Ectodermal cell (in vitro differentiated cells): ENCODE results near the gene FABP2.

Experiments
- H3K27ac ChIP-seq: 2 replicates; pipeline ENCODE4 v1.7.0; 2013; ENCODE audit warnings: mild to moderate bottlenecking, low read depth, low read length; ENCODE audit not compliant: insufficient read depth, poor library complexity, severe bottlenecking
- H3K27me3 ChIP-seq: 2 replicates; pipeline ENCODE4 v1.7.0; 2013; ENCODE audit warnings: mild to moderate bottlenecking, low read length; ENCODE audit not compliant: insufficient read depth, control insufficient read depth, poor library complexity, severe bottlenecking
- H3K36me3 ChIP-seq: one replicate; pipeline ENCODE4 v1.7.0; 2013; ENCODE audit warnings: low read length; ENCODE audit not compliant: control insufficient read depth, insufficient read depth
- H3K4me1 ChIP-seq: one replicate; pipeline ENCODE4 v1.7.0; 2013; ENCODE audit warnings: low read length; ENCODE audit not compliant: control insufficient read depth, insufficient read depth
- H3K4me3 ChIP-seq: 2 replicates; pipeline ENCODE4 v1.7.0; 2013; ENCODE audit warnings: low read depth, low read length, control low read depth; ENCODE audit not compliant: insufficient read depth
- H3K9me3 ChIP-seq: 2 replicates; pipeline ENCODE4 v1.7.0; 2013; ENCODE audit warnings: mild to moderate bottlenecking, low read length, moderate library complexity; ENCODE audit not compliant: control insufficient read depth
- WGBS, 2 experiments: methylation state at CpG; one replicate each; pipeline ENCODE4 v1.1.7; 2013; ENCODE audit warnings: missing lambda C conversion rate in 2 of 2; 5-methylcytosine and 5-hydroxymethylcytosine counted together

Gene FABP2

DNA sequence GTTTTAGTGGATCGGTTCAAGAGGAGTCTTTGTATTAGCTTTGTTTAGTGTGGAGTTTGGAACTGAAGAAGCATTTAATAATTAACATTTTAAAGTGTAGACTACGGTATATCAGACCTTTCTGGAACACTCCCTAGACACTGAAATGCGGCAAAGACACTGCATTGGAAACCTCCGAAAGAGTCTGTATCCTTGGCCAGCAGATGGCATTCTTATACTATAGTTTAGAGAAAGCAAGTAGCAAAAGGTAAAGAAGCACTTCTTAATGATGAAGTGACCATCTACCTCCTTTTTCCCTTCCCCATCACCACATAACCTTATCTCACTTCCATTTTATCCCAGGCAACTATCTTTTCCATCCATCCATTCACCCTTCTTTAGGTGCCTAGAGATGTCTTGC, 7.6 kb downstream of the FABP2 start:
- Histone ChIP-seq H3K9me3 (no peaks in the 10 kb centered on the region), H3K27me3 (no peaks in the 10 kb centered on the region), H3K4me3 (no peak overlapping the region), H3K27ac (no peak overlapping the region), H3K36me3 (no peaks in the 10 kb centered on the region), H3K4me1 (no peaks in the 10 kb centered on the region)
- WGBS, 2 experiments, result 35 to 42% methylated on average over 3 to 4 of the region's 4 CpGs

GRCh38 chr4:119313237-119313636, 8.7 kb downstream of the FABP2 start:
- no peaks in the 10 kb centered on the region for H3K4me1 ChIP-seq
- H3K27me3 ChIP-seq, result no peaks in the 10 kb centered on the region
- H3K4me3 ChIP-seq, result no peak overlapping the region
- no peaks in the 10 kb centered on the region for H3K9me3 ChIP-seq
- H3K27ac ChIP-seq, result no peak overlapping the region
- H3K36me3 ChIP-seq, result no peaks in the 10 kb centered on the region

- 100% methylated on average over 1 of the region's 1 CpG; no CpG with 5 or more reads in 1 of the 2 experiments for whole genome bisulfite sequencing, 2 experiments
- no peak overlapping the region for H3K27ac ChIP-seq
These were observed 11.1 kb downstream of the FABP2 start for GRCh38 chr4:119310826-119311225.

DNA sequence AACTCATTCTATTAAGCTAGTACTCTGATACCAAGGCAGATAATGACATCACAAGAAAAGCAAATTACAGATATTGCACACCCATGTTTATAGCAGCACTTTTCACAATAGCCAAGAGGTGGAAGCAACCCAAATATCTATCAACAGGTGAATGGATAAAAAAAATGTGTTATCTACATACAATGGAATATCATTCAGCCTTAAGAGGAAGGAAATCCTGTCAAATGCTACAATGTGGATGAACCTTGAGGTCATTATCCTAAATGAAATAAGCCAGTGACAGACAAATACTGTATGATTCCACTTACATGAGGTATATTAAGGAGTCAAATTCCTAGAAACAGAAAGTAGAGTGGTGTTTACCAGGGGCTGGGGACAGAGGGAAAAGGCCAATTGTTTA, 14.3 kb downstream of the FABP2 start:
- Histone ChIP-seq H3K9me3 (no peaks in the 10 kb centered on the region), H3K4me3 (no peak overlapping the region), H3K27me3 (no peaks in the 10 kb centered on the region), H3K36me3 (no peaks in the 10 kb centered on the region), H3K4me1 (no peaks in the 10 kb centered on the region), H3K27ac (no peak overlapping the region)

More at GRCh38 chr4:119310826-119311225, 11.1 kb downstream of the FABP2 start:
- Histone ChIP-seq H3K27me3 (no peaks in the 10 kb centered on the region), H3K9me3 (no peaks in the 10 kb centered on the region), H3K4me1 (no peaks in the 10 kb centered on the region), H3K4me3 (no peak overlapping the region), H3K36me3 (no peaks in the 10 kb centered on the region)

DNA sequence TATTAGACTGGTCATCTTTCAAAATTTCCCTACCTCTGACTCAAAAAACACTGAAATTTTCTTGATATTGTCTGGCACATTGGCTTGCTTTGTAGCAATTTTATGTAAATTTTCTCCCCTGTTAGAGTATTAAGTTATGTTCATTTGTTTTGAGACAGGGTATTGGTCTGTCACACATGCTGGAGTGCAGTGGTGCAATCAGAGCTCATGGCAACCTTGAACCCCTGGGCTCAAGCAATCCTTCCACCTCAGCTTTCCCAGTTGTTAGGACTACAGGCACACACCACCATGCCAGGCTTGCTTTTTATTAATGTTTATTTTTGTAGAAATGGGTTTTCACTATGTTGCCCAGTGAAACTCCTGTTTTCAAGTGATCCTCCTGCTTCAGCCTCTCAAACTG, 17.5 kb downstream of the FABP2 start:
- no peaks in the 10 kb centered on the region for H3K36me3 ChIP-seq
- H3K4me1 ChIP-seq, result no peaks in the 10 kb centered on the region
- H3K4me3 ChIP-seq, result no peak overlapping the region
- H3K27ac ChIP-seq, result no peak overlapping the region
- H3K9me3 ChIP-seq, result no peaks in the 10 kb centered on the region
- no peaks in the 10 kb centered on the region for H3K27me3 ChIP-seq

DNA sequence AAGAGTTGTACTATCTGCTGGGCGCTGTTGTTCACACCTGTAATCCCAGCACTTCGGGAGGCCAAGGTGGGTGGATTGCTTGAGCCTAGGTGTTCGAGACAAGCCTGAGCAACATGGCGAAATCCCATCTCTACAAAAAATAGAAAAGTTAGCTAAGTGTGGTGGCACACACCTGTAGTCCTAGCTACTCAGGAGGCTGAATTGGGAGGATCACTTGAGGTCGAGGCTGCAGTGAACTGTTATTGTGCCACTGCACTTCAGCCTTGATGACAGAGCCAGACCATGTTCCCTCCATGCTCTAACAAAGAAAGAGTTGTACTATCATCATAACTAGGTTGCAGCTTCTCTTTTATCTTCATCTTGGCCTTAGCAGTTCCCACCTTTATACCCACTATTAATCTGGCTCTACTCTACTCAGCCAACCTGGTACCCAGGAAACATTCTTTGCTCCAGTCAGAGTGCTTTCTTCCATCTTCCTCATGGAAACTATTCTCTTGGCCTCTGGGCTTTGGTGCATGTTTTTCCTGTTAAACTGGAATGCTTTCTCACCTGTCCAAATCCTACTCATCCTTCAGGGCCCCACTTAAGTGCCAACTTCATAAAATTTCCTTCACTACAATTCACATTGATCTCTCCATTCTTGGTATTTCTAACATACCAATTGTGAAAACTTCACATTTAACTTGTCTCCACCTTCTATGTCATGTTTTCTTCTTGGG, 18.2 kb downstream of the FABP2 start:
- H3K36me3 ChIP-seq, result no peaks in the 10 kb centered on the region
- WGBS, 2 experiments, result 87 to 91% methylated on average over 5 of the region's 5 CpGs
- no peaks in the 10 kb centered on the region for H3K9me3 ChIP-seq
- no peak overlapping the region for H3K27ac ChIP-seq
- H3K4me3 ChIP-seq, result no peak overlapping the region
- no peaks in the 10 kb centered on the region for H3K27me3 ChIP-seq
- peaks cover 4% of the 10 kb centered on the region for H3K4me1 ChIP-seq

DNA sequence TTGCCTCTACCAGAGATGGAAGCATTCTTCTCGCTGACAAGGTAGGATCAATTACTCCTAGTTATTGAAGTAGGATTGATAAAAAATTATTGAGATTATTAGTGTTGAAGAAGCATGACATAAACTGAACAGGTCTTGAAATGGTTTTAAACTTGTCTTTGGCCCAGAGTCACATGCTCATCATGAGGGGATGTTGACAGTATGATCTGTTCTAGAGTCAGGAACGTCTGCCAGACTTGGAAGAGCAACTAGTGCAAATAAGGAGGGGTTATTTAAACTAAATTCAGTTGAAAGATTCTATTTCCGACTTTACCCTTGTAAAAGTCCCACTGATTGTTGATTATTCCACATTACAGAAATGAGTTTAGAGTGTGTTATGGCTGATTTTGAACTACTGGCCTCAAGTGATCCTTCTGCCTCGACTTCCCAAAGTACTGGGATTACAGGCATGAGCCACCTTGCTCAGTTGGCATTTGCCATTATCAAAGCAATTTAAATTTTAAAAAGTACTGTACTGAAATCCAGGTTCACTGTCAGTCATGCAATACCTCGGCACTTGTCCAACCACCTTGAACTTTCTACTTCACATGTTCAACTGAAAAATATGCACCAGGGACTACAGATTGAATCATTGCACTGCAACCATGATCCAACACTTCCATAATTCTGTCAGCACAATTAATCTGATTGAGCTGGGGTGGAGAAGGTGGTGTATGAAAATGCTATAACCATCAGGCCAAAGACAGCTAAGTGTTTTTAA, 19.7 kb downstream of the FABP2 start:
- no peak overlapping the region for H3K4me3 ChIP-seq
- H3K27ac ChIP-seq, result no peak overlapping the region
- H3K36me3 ChIP-seq, result peaks cover 8% of the 10 kb centered on the region
- no peaks in the 10 kb centered on the region for H3K9me3 ChIP-seq
- H3K4me1 ChIP-seq, result peaks cover 7% of the 10 kb centered on the region
- H3K27me3 ChIP-seq, result no peaks in the 10 kb centered on the region
- WGBS, 2 experiments, result 89 to 91% methylated on average over 5 of the region's 5 CpGs

DNA sequence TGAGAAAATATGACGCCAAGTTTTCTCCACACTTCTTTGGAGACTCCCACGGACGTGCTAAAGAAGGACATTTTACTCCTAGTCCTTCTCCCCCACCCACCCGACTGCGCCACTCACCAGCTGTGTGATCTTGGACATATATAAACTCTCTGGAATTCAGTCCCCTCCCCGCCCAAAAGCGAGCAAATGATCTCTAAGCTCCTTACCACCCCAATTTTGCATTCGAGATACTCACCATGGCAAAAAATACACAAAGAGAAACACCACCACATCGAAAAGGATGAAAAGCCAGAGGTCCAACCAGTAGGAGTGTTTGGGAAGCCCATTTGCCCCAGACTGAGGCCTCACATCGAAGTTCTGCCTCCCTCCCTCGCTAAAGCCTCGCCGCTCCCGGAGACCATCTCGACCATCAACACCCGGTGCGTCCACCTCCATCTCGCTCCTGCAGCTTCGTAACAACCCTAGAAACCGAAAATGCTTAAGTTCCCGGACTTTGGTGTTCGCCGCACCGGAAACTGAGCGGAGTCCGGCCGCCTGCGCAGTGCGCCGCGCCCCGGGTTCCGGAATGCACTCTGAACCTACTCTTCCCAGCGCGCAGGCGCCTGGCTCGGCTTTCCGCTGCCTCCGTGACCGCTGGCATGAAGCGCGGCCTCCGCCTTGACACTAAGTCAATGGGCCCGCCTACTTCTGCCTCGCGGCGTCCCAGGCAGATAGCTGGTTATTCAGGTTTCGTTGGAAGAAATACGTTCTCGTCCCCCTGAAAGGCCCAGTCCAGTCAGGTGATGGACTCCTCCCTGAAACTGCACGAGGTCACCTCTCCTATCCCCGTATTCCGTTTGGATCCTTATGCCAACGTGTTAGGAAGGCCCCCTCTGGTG, 21.6 kb downstream of the FABP2 start:
- Histone ChIP-seq H3K27me3 (no peaks in the 10 kb centered on the region), H3K27ac (peak overlapping the region; percentile 55), H3K4me3 (peak overlapping the region; percentile 88), H3K4me1 (peaks cover 7% of the 10 kb centered on the region), H3K9me3 (no peaks in the 10 kb centered on the region), H3K36me3 (peaks cover 11% of the 10 kb centered on the region)
- 3% methylated on average over 54 of the region's 54 CpGs for WGBS, 2 experiments

DNA sequence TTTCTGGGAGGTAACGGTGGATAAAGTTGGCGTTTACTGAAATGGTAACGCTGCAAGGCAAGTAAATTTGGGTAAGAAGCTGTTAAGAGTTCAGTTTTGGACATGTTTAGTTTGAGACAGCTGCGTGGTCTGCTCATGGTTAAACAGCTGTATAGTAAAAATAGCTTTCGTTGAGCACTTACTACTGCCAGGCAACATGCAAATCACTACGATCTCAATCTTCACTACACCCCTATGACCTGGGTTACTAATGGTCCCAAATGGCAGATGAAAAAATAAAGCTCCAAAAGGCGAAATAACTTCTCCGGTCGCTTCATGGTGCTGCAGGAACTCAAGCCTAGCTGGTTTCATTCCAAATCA, 22.2 kb downstream of the FABP2 start:
- H3K27me3 ChIP-seq, result no peaks in the 10 kb centered on the region
- peak overlapping the region; percentile 88 for H3K4me3 ChIP-seq
- WGBS, 2 experiments, result 14 to 17% methylated on average over 9 of the region's 9 CpGs
- peaks cover 11% of the 10 kb centered on the region for H3K36me3 ChIP-seq
- H3K9me3 ChIP-seq, result no peaks in the 10 kb centered on the region
- no peak overlapping the region for H3K27ac ChIP-seq
- H3K4me1 ChIP-seq, result peaks cover 7% of the 10 kb centered on the region

DNA sequence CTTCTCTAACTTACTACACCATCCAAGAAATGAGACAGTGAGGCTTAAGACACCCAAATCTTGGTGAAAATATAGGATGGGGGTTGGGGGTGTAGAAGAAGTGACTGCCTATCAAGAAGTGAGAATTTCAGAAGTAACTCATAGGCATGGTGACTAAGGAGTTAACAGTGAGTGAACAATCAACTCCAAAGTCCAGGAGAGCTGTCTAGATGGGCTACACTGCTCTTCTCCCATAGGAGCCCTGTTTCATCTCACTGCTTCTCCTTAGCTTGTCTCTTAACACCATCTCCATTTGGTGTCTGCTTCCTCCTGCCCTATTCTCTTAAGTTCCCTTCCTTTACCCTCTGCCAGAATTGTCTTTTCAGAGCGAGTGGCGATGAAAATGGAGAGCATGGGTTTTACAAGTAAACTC, 22.7 kb downstream of the FABP2 start:
- no peak overlapping the region for H3K27ac ChIP-seq
- WGBS, 2 experiments, result 56 to 61% methylated on average over 2 of the region's 2 CpGs
- H3K4me1 ChIP-seq, result peaks cover 7% of the 10 kb centered on the region
- H3K36me3 ChIP-seq, result peaks cover 11% of the 10 kb centered on the region
- peak overlapping the region; percentile 88 for H3K4me3 ChIP-seq
- no peaks in the 10 kb centered on the region for H3K9me3 ChIP-seq
- H3K27me3 ChIP-seq, result no peaks in the 10 kb centered on the region
